GM18498 (cell line): ENCODE data around the gene GNG4.
"Not testable (repeated sequence)": the region's sequence is repeated elsewhere in the genome, so short reads cannot be mapped to it uniquely, and the experiment has no call there.

Experiments used
- ATAC-seq: cut with Tn5 transposase; IDR thresholded peaks from one replicate; pipeline ENCODE4 v1.9.1; 2021; ENCODE audit warnings: mild to moderate bottlenecking, moderate library complexity; ENCODE audit not compliant: unreplicated experiment

GNG4 gene

DNA sequence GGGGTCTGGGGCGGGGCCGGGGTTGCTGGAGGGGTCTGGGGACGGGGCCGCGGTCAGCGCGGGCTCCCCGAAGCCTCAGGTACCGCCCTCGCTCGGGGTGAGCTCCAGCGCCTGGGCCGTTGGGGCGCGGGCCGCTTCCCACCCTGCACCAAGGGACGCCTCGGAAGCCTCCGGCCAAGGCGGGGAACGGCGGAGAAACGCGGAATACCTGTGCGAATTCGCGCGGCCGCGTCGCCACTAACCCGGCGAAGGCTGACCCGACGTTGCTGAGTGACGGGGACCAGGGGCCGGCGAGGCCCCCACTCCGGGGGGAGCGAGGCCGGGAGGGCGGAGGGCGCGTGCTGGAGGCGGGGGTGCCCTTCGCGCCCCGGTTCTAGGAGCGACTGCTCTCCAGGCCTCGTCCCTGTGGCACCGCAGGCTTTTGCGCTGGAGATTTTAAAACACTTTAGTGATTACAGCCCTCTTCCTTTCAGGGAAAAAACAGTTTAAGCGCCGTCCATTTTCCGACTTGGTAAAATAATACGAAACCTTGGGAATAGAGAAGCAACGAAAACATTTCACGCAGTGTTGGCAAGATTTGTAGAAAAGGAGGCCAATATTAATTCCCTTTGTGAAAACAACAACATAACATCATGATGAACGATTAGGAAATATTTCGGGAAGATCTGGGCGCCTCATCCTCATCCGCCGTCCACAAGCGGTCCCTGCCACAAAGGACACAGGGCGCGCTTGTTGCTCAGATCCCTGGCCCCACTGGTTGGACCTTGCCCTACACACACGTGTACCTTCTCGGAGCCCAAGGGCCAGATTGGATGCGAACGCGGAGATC, 971 bp upstream of the GNG4 start:
- no peak for ATAC-seq

DNA sequence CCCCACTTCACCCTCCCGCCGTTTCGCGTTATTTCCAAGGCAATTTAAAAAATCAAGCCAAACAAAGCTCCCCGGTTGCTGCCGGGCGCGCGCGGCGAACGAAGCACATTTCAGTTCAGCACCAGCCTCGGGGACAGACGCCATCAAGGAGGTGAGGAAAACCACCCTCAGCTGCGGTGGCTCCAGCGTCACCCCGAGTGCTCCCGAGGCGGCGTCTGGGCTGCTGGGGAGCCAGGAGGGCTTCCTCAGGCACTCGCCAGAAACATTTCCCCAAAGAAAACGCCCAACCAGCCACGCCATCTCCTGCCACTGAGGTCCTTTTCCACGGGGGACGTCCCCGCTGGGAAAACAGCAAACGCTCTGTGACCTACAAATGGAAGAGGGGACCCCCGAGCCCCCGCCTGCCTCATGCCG, 623 bp downstream of the GNG4 start:
- ATAC-seq: peak; percentile 65

DNA sequence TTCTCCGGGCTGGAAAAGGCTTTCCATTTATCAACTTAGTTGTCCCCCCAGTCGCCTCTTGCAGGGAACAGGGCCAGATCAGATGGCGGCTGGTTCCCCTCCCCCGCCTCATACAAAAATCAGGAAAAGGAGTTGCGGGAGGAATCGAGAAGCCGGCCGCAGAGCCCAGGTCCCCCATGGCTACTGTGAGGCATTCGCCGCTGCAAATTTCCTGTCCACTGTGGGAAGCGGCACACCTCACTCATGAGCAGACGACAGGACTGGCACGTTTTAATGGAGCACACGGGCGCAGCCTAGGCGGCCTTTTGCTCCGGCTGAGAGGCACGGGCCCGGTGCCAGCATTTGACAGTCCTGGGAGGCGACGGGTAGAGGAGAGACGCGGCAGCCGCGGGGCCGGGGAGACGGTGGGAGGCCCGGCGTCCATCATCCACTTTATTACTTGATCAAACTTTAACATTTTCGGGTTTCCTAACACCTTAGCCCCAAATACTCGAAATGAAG, 1.1 kb downstream of the GNG4 start:
- ATAC-seq: no peak

DNA sequence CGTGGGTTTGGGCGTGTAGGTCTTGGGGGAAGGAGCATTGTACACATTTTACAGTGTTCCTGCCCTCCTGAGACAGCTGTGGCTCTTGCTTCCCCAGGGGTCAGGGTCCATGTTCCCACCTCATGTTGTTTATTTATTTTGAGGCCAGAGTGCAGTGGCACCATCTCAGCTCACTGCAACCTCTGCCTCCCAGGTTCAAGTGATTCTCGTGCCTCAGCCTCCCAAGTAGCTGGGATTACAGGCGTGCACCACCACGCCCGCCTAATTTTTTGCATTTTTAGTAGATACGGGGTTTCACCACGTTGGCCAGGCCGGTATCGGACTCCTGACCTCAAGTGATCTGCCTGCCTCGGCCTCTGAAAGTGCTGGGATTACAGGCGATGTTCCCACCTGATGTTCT, 2.0 kb downstream of the GNG4 start:
- ATAC-seq: not testable (repeated sequence)

DNA sequence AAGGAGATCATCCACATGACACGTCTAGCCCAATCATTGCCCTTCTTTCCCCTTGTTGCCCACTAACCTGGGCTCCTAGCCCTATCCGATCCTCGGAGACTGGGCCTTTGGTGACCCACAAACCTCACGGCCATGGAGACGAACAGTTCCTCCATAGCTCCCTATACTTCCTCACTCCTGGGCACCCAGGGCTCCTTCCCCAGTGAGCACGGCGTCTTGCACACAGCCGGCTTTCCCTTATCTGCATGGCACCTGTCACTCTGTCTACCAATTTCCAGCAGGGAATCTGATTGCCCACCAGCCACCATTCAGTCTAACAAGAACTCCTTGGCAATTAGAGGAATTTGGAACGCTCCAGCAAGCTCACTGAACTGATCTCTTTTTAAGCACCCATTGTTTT, 3.1 kb downstream of the GNG4 start:
- ATAC-seq: no peak

DNA sequence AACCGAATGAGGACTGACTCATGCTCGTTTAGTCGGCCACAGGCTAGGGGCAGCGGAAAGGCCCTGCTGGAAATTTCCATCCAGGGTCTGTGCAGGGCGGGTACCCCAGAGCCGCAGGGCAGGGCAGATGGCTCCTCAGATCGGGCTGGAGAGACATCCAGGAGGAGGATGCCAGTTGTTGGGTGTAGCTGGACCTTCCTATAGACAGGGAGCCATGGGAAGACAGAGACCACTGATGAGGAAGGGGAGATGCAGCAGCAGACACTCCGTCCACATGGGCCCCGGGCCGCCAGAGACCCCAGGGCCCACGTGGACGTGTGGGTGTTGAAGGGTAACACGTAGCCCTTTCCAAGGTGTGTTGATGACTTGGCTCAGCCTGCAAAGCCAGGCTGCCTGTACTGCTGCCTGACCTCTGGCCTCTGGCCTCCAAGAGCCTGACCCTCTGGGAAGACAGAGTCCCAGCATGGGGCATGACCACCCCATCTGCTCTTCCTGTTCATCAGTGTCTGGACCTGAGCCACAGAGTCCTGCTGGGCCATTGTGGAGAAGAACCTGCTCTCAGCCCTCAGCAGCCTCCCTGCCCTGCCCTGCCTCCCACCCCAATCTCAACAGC, 4.8 kb downstream of the GNG4 start:
- ATAC-seq: no peak

DNA sequence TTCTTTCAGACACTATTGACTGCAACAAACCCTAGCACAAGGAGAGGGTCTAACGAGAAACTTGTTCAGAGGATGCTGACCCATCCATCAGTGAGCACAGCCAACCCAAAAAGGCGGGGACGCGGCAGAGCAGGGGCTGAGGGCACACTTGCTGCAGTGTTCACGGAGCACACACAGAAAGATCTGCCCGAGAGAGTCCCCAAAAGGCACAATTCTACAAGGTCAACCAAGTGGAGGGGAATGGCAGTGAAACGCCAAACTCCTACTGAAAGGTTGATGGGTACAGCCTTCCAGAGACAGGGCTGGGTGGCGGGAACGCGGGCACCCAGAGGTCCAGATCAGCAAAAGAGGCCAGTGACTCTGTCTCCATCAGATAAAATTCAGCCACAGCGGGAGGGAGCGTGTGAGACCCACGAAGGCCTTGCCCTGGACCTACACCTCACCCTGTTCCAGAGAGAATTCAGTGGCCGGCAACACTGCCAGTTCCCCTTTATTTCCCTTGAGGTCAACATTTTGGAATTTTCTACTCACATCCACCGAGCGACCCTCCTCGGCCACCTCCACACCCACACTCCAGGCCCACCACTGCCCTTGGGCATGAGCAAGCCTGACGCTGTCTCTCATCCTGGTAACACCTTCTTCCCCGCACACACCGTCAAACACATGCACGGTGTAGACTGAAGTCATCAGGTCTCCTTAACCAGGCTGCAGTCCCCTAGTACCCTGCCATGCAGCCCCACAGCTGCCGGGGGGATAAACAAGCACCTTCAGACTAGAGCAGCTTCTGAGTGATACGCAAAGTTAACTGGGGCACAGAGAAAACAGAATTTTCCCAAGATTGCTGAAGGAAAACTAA, 5.5 kb downstream of the GNG4 start:
- ATAC-seq: no peak

DNA sequence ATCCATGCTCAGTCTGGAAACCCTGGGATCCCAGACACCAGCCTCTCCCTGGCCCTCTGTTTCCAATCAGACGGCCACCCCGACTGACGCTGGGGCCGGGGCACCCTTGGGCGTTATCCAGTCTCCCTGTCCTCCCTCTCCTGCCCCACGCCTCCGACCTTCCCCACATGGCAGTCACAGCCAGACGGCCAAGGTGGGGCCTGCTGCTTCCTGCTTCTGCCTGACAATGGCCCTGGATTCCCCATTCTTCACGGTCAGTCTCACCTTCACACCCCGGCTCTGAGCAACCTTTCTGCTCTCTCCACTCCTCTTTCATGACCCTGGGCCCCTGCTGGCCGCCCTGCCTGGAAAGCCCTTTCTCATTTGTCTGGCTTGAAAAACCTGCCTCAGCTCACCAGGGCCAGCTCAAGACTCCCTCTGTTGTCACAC, 6.6 kb downstream of the GNG4 start:
- no peak for ATAC-seq

DNA sequence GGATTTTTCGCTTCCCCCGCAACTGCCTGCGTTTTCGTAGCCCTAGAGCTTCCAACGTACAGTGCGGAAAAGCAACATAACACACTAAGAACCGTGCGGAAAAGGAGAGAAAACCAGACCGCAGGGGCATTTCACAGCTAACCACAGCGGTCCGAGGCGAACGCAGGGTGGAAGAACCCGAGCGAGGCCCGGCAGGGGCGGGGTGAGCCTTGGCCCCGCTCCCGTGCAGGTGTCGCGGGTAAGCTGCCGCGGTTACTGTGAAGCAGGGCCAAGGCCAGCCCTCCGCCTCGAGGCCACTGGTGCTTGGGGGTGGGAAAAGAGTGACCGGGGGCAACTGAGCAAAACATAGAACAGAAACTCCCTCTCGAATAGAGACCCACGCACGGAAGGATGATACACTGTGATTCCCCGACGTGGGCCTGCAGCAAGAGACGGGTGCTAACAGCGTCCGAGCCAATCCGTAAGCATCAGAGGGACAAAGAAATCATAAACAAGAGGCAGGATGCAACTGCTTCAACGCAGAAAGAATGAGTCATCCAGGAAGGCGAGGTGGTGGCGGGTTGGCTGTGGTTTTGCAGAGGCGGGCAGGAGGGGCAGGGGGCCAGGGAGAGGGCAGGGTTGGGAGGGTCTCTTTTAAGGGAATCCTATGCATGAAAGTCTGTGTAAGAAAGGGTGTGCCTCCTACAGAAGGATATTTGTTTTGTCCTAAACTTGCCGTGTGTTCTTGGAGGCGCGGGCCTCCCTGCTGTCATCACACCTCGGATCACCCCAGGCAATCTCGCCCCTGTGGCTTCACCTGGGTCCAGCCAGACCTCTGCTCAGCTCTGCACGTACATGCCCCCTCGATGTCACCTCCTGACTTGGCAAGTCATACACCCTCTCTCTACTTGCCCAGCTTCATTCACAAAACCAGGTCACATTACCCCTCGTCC, 7.3 kb downstream of the GNG4 start:
- ATAC-seq: peak; percentile 70

DNA sequence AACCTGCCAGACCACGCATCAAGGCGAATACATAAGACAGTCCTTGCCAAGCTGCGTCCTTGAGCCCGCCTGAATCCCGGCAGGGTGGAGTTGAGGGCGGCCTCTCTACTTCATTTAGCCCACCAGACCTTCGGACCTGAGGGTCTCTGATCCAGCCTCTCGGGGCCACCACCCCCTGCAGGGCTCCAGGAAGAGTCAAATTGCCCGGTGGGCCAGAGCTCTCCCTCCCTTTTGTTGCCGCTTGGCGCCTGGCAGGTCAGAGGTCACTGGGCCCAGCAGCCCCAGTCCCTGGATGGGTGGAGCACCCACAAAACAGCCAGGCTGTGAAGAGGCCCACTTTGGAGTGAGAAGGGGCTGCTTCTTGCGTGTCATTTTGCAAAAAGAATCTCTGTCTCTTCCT, 9.0 kb downstream of the GNG4 start:
- ATAC-seq: no peak

DNA sequence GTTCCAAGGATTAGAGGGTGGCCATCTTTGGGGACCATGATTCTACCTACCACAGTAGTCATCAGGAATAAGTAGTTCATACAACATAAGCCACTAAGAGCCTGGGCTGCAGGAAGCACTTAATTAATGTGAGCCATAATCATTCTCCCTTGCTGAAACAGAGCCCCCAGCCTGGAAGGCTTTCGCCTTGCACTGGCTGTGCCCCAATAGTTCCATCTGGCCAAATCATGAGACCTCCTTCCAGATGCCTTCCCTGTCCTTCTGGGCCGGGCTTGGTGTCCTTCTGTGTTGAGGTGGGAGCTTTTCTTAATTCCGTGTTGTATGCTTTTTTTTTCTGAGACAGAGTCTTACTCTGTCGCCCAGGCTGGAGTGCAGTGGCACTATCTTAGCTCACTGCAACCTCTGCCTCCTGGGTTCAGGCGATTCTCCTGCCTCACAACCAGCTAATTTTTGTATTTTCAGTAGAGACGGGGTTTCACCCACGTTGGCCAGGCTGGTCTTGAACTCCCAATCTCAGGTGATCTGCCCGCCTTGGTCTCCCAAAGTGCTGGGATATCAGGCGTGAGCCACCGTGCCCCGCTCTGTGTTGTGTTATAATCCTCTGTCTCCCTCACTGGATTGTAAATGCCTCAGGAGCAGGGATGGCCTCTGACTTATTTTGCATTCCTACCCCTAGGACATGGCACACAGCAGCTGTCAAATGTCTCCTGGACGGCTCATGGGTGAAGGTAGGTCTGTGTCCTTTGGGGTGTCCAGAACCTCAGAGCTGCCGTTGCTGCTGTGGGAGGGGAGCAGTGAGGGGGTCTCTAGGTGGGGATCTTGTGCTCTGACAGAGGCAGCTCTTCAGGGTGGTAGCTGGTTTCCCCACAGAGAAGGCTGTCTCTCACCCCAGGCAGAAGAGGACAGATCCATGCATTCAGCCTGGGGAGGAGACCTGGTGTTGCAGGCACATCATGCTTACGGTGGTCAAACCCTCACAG, 10.1 kb downstream of the GNG4 start:
- no peak for ATAC-seq

DNA sequence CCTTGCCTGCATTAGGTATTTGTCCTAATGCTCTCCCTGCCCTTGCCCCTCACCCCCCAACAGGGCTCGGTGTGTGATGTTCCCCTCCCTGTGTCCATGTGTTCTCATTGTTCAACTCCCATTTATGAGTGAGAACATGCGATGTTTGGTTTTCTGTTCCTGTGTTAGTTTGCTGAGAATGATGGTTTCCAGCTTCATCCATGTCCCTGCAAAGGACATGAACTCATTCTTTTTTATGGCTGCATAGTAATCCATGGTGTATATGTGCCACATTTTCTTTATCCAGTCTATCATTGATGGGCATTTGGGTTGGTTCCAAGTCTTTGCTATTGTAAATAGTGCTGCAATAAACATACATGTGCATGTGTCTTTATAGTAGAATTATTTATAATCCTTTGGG, 11.0 kb downstream of the GNG4 start:
- ATAC-seq: not testable (repeated sequence)

DNA sequence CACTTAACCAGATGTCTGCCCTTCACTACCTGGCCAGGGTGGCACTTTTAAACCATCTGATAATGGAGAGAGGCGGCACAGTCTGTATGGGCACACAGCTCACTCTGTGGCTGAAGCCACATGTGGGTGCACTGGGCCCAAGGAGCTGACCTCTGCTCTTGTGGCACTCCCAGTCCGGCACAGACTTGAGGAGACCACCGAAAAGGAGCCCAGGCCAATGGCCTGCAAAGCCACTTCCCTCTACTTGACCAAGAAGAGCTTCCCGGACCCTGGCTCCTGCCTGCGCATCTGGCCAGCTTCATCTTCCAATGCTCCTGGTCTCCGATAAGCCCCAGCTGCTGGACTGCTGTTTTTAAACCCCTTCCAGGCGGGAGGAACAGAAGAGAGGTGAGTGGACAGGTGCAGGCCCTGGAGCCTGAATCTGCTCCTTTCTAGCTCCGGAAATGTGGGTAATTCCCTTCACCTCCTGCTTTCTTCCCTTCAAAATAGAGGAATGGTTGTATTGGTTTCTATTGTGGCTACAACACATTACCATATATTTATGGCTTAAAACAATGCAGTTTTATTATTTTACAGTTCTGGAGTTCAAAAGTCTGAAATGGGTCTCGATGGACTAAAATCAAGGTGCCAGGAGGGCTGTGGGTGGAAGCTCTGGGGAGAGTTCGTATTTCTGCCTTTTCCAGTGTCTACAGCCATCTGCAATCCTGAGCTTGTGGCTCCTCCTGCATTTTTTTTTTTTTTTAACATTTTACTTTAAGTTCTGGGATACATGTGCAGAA, 11.6 kb downstream of the GNG4 start:
- ATAC-seq: no peak

DNA sequence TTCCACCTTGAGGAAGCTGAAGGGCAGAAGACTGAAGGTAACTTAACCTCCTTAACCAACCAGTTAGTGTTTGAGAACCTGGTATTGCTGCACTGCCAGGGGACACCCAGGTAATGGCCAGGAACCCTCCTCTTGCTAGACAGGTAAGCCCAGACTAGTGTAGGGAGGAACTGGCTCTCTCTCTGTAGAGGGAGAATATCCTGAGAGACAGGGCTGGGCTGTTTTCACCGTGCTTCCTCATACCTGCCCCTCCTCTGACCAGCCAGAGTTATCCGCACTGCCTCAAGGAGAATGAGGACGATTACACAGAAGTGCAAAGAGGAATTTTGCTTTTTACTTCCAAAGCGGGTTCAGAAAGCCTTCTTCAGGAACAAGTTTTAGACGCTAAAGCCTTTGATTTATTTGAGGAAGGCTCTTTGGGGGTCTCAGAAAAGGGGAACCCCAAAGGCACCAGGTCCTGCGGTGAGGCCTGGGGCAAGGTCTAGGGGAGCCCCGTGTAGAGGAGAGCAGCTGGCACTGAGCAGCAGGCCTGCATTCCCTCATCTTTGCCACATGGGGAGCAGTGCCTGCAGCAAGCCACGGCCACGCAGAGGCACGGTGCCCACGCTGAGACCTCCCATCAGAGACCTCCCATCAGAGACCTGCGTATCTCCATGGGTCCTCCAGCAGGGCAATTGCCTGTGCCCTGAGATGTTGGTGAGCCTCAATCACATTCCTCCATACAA, 13.5 kb downstream of the GNG4 start:
- no peak for ATAC-seq

DNA sequence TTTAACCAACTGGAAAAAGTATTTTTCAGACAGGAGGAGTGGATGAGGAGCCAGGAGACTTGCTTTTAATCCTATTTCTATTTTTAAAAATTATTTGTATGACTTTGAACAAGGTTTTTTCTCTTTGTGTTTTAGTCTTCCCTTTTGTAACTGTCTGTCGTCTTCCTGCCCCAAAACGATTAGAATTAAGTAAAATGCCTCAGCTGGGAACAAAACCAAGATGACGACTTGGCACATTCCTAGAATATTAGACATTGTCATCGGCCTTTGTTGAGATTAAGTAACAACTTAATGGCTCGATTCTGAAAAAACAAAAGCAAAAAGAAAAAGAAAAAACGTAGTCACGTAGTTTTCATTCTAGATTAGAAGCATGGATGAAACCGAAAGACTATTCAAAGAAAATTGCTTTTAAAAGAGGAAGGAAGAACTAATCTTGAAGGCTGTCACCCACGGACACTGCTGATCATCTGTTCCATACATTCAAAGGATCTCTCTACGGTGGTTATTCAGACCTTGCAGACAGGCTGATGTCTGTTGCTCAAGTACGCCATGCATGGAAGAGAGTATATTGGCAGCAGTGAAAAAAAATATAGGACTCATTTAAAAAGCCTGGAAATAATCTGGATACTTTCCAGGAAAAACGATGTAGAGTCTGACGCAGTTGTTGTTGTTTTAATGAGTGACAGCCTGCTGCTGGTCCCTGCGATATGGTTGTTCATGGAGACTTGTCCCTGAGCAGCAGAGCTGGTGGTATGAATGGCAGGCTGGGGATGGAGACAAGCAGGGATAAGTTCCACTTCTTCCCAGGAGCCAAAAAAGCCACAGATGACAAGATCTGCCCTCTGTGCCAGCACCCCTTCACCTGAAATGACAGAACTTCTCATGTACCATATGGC, 16.8 kb downstream of the GNG4 start:
- ATAC-seq: peak; percentile 89

DNA sequence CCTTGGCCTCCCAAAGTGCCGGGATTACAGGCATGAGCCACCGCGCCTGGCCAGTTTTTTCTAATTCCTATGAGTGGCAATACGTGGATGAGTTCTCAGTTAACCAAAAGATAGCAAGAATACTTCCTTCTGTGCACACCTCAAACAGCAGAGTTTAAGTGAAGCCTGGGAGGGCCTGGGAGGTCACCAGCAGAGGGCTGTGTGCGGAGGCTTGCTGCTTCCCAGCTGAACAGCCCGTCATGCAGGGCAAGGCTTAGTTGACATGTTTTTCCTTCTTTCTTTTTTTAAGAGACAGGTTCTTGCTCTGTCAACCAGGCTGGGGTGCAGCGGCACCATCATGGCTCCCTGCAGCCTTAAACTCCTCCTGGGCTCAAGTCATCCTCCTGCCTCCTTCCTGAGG, 17.8 kb downstream of the GNG4 start:
- no peak for ATAC-seq
